Measurements from ENCODE around the gene CCS.

Gene CCS

DNA sequence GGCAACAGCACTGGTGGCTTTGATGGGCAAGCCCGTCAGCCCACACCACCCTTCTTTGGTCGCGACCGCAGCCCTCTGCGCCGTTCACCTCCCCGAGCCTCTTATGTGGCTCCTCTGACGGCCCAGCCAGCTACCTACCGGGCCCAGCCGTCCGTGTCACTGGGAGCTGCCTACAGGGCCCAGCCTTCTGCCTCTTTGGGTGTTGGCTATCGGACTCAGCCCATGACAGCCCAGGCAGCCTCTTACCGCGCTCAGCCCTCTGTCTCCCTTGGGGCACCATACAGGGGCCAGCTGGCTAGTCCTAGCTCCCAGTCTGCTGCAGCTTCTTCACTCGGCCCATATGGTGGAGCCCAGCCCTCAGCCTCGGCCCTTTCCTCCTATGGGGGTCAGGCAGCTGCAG is 31.5 kb downstream of the CCS start:
- Histone ChIP-seq H3F3A (ENCODE audit: control insufficient read depth, insufficient read depth) (peaks cover 7% of the 10 kb centered on the region), H3K9me3 (ENCODE audit: control insufficient read depth, insufficient read depth, low read length) (no peaks in the 10 kb centered on the region), H4K20me1 (ENCODE audit: control insufficient read depth, insufficient read depth, low read depth, low read length) (peaks cover 67% of the 10 kb centered on the region), H3K4me2 (ENCODE audit: low read length) (no peak overlapping the region), H3K36me3 (ENCODE audit: control insufficient read depth, low read length) (peaks cover 98% of the 10 kb centered on the region), H3K9me2 (replicated peaks; ENCODE audit: control insufficient read depth, low read length) (no peaks in the 10 kb centered on the region), H3K4me1 (ENCODE audit: control insufficient read depth, low read length) (peaks cover 26% of the 10 kb centered on the region), H3K27me3 (ENCODE audit: control insufficient read depth, low read length) (no peaks in the 10 kb centered on the region), H3K27ac (ENCODE audit: low read depth, low read length) (no peak overlapping the region), H3K4me3 (ENCODE audit: low read length) (no peak overlapping the region), H3K79me2 (ENCODE audit: control insufficient read depth, low read length) (peaks cover 100% of the 10 kb centered on the region)
- TF ChIP-seq EZH2phosphoT487 (IDR thresholded peaks at IDR 0.05; ENCODE audit: borderline replicate concordance, low read length) = no peak
- TF ChIP-seq, protein P1, sequence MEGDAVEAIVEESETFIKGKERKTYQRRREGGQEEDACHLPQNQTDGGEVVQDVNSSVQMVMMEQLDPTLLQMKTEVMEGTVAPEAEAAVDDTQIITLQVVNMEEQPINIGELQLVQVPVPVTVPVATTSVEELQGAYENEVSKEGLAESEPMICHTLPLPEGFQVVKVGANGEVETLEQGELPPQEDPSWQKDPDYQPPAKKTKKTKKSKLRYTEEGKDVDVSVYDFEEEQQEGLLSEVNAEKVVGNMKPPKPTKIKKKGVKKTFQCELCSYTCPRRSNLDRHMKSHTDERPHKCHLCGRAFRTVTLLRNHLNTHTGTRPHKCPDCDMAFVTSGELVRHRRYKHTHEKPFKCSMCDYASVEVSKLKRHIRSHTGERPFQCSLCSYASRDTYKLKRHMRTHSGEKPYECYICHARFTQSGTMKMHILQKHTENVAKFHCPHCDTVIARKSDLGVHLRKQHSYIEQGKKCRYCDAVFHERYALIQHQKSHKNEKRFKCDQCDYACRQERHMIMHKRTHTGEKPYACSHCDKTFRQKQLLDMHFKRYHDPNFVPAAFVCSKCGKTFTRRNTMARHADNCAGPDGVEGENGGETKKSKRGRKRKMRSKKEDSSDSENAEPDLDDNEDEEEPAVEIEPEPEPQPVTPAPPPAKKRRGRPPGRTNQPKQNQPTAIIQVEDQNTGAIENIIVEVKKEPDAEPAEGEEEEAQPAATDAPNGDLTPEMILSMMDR (IDR thresholded peaks at IDR 0.05; ENCODE audit: low read depth, low read length, poor library complexity, severe bottlenecking) = no peak

DNA sequence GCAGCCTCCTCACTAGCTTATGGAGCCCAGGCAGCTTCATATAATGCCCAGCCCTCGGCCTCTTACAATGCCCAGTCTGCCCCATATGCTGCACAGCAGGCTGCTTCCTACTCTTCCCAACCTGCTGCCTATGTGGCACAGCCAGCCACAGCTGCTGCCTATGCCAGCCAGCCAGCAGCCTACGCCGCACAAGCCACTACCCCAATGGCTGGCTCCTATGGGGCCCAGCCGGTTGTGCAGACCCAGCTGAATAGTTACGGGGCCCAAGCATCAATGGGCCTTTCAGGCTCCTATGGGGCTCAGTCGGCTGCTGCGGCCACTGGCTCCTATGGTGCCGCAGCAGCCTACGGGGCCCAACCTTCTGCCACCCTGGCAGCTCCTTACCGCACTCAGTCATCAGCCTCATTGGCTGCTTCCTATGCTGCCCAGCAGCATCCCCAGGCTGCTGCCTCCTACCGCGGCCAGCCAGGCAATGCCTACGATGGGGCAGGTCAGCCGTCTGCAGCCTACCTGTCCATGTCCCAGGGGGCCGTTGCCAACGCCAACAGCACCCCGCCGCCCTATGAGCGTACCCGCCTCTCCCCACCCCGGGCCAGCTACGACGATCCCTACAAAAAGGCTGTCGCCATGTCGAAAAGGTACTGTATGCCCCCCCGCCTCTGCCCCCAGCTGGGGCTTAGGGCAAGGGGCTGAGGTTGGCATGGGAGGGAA is 32.2 kb downstream of the CCS start:
- H3K79me2 ChIP-seq (ENCODE audit: control insufficient read depth, low read length) = peaks cover 100% of the 10 kb centered on the region
- no peak overlapping the region for H3K27ac ChIP-seq (ENCODE audit: low read depth, low read length)
- H3K4me2 ChIP-seq (ENCODE audit: low read length) = no peak overlapping the region
- peaks cover 20% of the 10 kb centered on the region for H3K4me1 ChIP-seq (ENCODE audit: control insufficient read depth, low read length)
- H3F3A ChIP-seq (ENCODE audit: control insufficient read depth, insufficient read depth) = peaks cover 14% of the 10 kb centered on the region
- no peaks in the 10 kb centered on the region for H3K9me2 ChIP-seq (replicated peaks; ENCODE audit: control insufficient read depth, low read length)
- H3K36me3 ChIP-seq (ENCODE audit: control insufficient read depth, low read length) = peaks cover 100% of the 10 kb centered on the region
- H3K27me3 ChIP-seq (ENCODE audit: control insufficient read depth, low read length) = no peaks in the 10 kb centered on the region
- no peak for TF ChIP-seq EZH2phosphoT487 (IDR thresholded peaks at IDR 0.05; ENCODE audit: borderline replicate concordance, low read length)
- TF ChIP-seq, protein P1 (IDR thresholded peaks at IDR 0.05; ENCODE audit: low read depth, low read length, poor library complexity, severe bottlenecking) = no peak
- peaks cover 63% of the 10 kb centered on the region for H4K20me1 ChIP-seq (ENCODE audit: control insufficient read depth, insufficient read depth, low read depth, low read length)
- no peaks in the 10 kb centered on the region for H3K9me3 ChIP-seq (ENCODE audit: control insufficient read depth, insufficient read depth, low read length)
- H3K4me3 ChIP-seq (ENCODE audit: low read length) = no peak overlapping the region

DNA sequence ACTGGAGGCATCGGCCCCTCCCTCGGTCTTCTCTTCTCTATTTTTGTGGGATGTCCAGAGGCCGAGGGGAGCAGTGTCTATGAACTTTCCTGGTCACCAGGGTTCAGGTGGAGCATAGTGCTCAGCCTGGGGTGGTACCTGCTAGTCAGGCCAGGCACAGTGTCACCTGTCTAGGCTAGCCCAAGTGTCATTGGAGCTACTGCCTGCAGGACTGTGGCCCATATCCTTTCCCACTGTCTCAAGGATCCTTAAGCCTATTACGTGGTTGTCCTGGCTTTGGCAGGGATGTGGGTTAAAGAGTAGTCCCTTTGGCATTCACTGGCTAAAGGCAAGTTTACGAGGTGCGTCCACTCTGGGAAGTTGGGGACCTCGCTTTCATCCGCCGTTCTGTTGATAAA is 32.8 kb downstream of the CCS start:
- peaks cover 100% of the 10 kb centered on the region for H3K36me3 ChIP-seq (ENCODE audit: control insufficient read depth, low read length)
- H3K9me2 ChIP-seq (replicated peaks; ENCODE audit: control insufficient read depth, low read length) = no peaks in the 10 kb centered on the region
- H3F3A ChIP-seq (ENCODE audit: control insufficient read depth, insufficient read depth) = peaks cover 20% of the 10 kb centered on the region
- no peaks in the 10 kb centered on the region for H3K27me3 ChIP-seq (ENCODE audit: control insufficient read depth, low read length)
- H3K4me1 ChIP-seq (ENCODE audit: control insufficient read depth, low read length) = peaks cover 16% of the 10 kb centered on the region
- no peaks in the 10 kb centered on the region for H3K9me3 ChIP-seq (ENCODE audit: control insufficient read depth, insufficient read depth, low read length)
- peaks cover 59% of the 10 kb centered on the region for H4K20me1 ChIP-seq (ENCODE audit: control insufficient read depth, insufficient read depth, low read depth, low read length)
- peaks cover 100% of the 10 kb centered on the region for H3K79me2 ChIP-seq (ENCODE audit: control insufficient read depth, low read length)
- no peak overlapping the region for H3K27ac ChIP-seq (ENCODE audit: low read depth, low read length)
- no peak overlapping the region for H3K4me3 ChIP-seq (ENCODE audit: low read length)
- no peak for TF ChIP-seq EZH2phosphoT487 (IDR thresholded peaks at IDR 0.05; ENCODE audit: borderline replicate concordance, low read length)
- TF ChIP-seq, protein P1 (IDR thresholded peaks at IDR 0.05; ENCODE audit: low read depth, low read length, poor library complexity, severe bottlenecking) = no peak
- no peak overlapping the region for H3K4me2 ChIP-seq (ENCODE audit: low read length)
